Thyroid gland (tissue), 4 donors: ENCODE results near the gene GRIN2A.

Experiments used
- CTCF ChIP-seq, 6 experiments: fragments of 200-600 bp in 3 of 6; fragments of 450-650 bp in 3 of 6; sonication (generic) in 3 of 6; IDR thresholded peaks; one replicate each; pipeline ENCODE4 v1.5.1; 2016 to 2019; ENCODE audit warnings: antibody characterized with exemption in 6 of 6, mild to moderate bottlenecking in 2 of 6, inconsistent platforms in 1 of 6, moderate library complexity in 1 of 6
- POLR2A ChIP-seq, 2 donors: fragments of 450-650 bp; IDR thresholded peaks; one replicate each; pipeline ENCODE4 v1.6.1; 2017; ENCODE audit warnings: antibody characterized with exemption in 2 of 2, mild to moderate bottlenecking in 2 of 2, moderate library complexity in 1 of 2

- TF ChIP-seq POLR2A (IDR thresholded peaks at IDR 0.05) (no peak), CTCF (IDR thresholded peaks at IDR 0.05) (no peak)
Measured at GRCh38 chr16:10031473-10031872, 150.8 kb downstream of the GRIN2A start.
